WTC11 (cell line): Measurements from ENCODE around the gene TNFRSF4. TPM values are rescaled to one million over a fixed set of nuclear protein-coding genes. Genes with fewer than 3 reads are reported as not detected.
A peak's percentile ranks its signal among the peaks of the same experiment; 100 is the strongest.
"Not testable (repeated sequence)": the region's sequence is repeated elsewhere in the genome, so short reads cannot be mapped to it uniquely, and the experiment has no call there.

Experiments used
- ATAC-seq: fragments of 200-7000 bp; cut with Tn5 transposase; 2 replicates; pipeline ENCODE4 v1.10.0; 2021; ENCODE audit warnings: mild to moderate bottlenecking, moderate library complexity
- CTCF ChIA-PET: fragments of 300-600 bp; sonication (Branson Sonifier 250); formaldehyde crosslinking; loops from one replicate; lab custom pipeline; 2021; ENCODE audit warnings: antibody characterized with exemption; lab: Charles Lee
- POLR2A ChIA-PET: fragments of 350-600 bp; sonication (Branson Sonifier 250); formaldehyde crosslinking; loops from one replicate; lab custom pipeline; 2021; ENCODE audit warnings: antibody characterized with exemption; lab: Charles Lee
- DNase-seq: peaks from one replicate; pipeline ENCODE4 v3.0.0; 2021; ENCODE audit warnings: low spot score
- H3K27ac Mint-ChIP-seq: 2 replicates; pipeline ENCODE4 v1.8.0; 2021; ENCODE audit warnings: mixed read lengths
- H3K27me3 Mint-ChIP-seq: 2 replicates; pipeline ENCODE4 v1.8.0; 2021; ENCODE audit warnings: low read depth, mild to moderate bottlenecking, moderate library complexity, mixed read lengths
- H3K36me3 Mint-ChIP-seq: 2 replicates; pipeline ENCODE4 v1.8.0; 2021; ENCODE audit warnings: mixed read lengths
- H3K4me1 Mint-ChIP-seq: 2 replicates; pipeline ENCODE4 v1.8.0; 2022; ENCODE audit warnings: mixed read lengths
- H3K4me3 Mint-ChIP-seq: 2 replicates; pipeline ENCODE4 v1.8.0; 2021; ENCODE audit warnings: mild to moderate bottlenecking, moderate library complexity, mixed read lengths
- H3K9me3 Mint-ChIP-seq: 2 replicates; pipeline ENCODE4 v1.8.0; 2021; ENCODE audit warnings: mixed read lengths
- AR ChIP-seq: fragments of 250-450 bp; sonication (Bioruptor Pico); IDR thresholded peaks from 2 replicates; pipeline ENCODE4 v1.9.0; 2021; ENCODE audit warnings: mild to moderate bottlenecking
- ATF1 ChIP-seq: sonication (generic); formaldehyde crosslinking; IDR thresholded peaks from 2 replicates; pipeline ENCODE4 v1.8.1; 2023; ENCODE audit warnings: mild to moderate bottlenecking, moderate library complexity, missing genetic modification reagents
- E2F5 ChIP-seq: sonication (generic); formaldehyde crosslinking; IDR thresholded peaks from 2 replicates; pipeline ENCODE4 v1.8.1; 2022; ENCODE audit warnings: mild to moderate bottlenecking, moderate library complexity, missing genetic modification reagents
- ELF4 ChIP-seq: sonication (generic); formaldehyde crosslinking; IDR thresholded peaks from 2 replicates; pipeline ENCODE4 v1.8.1; 2022; ENCODE audit warnings: low read depth, mild to moderate bottlenecking, moderate library complexity, missing genetic modification reagents
- EMX1 ChIP-seq: fragments of 250-450 bp; sonication (Bioruptor Pico); IDR thresholded peaks from 2 replicates; pipeline ENCODE4 v1.8.0; 2021; ENCODE audit warnings: mild to moderate bottlenecking
- ETV6 ChIP-seq: sonication (generic); formaldehyde crosslinking; IDR thresholded peaks from 2 replicates; pipeline ENCODE4 v1.8.1; 2022; ENCODE audit warnings: mild to moderate bottlenecking, missing genetic modification reagents
- FOXJ3 ChIP-seq: sonication (generic); formaldehyde crosslinking; IDR thresholded peaks from 2 replicates; pipeline ENCODE4 v1.9.0; 2021; ENCODE audit warnings: missing genetic modification reagents, mild to moderate bottlenecking, borderline replicate concordance
- FOXK1 ChIP-seq: sonication (generic); formaldehyde crosslinking; IDR thresholded peaks from 2 replicates; pipeline ENCODE4 v1.8.0; 2022; ENCODE audit warnings: mild to moderate bottlenecking, moderate library complexity, missing genetic modification reagents
- FOXP1 ChIP-seq: sonication (generic); formaldehyde crosslinking; IDR thresholded peaks from 2 replicates; pipeline ENCODE4 v1.8.0; 2022; ENCODE audit warnings: missing genetic modification reagents, mild to moderate bottlenecking, moderate library complexity, borderline replicate concordance
- GRHL2 ChIP-seq: fragments of 250-450 bp; sonication (Bioruptor Pico); IDR thresholded peaks from 2 replicates; pipeline ENCODE4 v1.8.0; 2022; ENCODE audit warnings: mild to moderate bottlenecking, moderate library complexity; ENCODE audit not compliant: insufficient replicate concordance, severe bottlenecking
- IRF1 ChIP-seq: sonication (generic); formaldehyde crosslinking; IDR thresholded peaks from 2 replicates; pipeline ENCODE4 v1.8.0; 2023; ENCODE audit warnings: missing genetic modification reagents
- MXD4 ChIP-seq: fragments of 250-450 bp; sonication (Bioruptor Pico); IDR thresholded peaks from 2 replicates; pipeline ENCODE4 v1.8.0; 2021; ENCODE audit warnings: mild to moderate bottlenecking, moderate library complexity, borderline replicate concordance
- MYBL2 ChIP-seq: sonication (generic); formaldehyde crosslinking; IDR thresholded peaks from 2 replicates; pipeline ENCODE4 v1.8.1; 2023; ENCODE audit warnings: mild to moderate bottlenecking, moderate library complexity, missing genetic modification reagents
- NFYB ChIP-seq: sonication (generic); formaldehyde crosslinking; conservative IDR thresholded peaks from 2 replicates; pipeline ENCODE4 v1.8.0; 2022; ENCODE audit warnings: low read depth, missing genetic modification reagents
- NR2C2 ChIP-seq: sonication (generic); formaldehyde crosslinking; IDR thresholded peaks from 2 replicates; pipeline ENCODE4 v1.8.0; 2022; ENCODE audit warnings: mild to moderate bottlenecking, missing genetic modification reagents
- TEAD1 ChIP-seq: sonication (generic); formaldehyde crosslinking; IDR thresholded peaks from 2 replicates; pipeline ENCODE4 v1.8.0; 2022; ENCODE audit warnings: mild to moderate bottlenecking, missing genetic modification reagents
- TEAD4 ChIP-seq: sonication (generic); formaldehyde crosslinking; IDR thresholded peaks from 2 replicates; pipeline ENCODE4 v1.8.0; 2022; ENCODE audit warnings: mild to moderate bottlenecking, missing genetic modification reagents
- ZNF423 ChIP-seq: fragments of 250-450 bp; sonication (Bioruptor Pico); IDR thresholded peaks from 2 replicates; pipeline ENCODE4 v2.1.2; 2022; ENCODE audit warnings: mild to moderate bottlenecking, moderate library complexity
- ZNF512 ChIP-seq: sonication (generic); formaldehyde crosslinking; IDR thresholded peaks from 2 replicates; pipeline ENCODE4 v1.8.1; 2022; ENCODE audit warnings: missing genetic modification reagents, borderline replicate concordance
- ZNF532 ChIP-seq: fragments of 250-450 bp; sonication (Bioruptor Pico); IDR thresholded peaks from 2 replicates; pipeline ENCODE4 v1.9.0; 2021; ENCODE audit warnings: mild to moderate bottlenecking, borderline replicate concordance
- total RNA-seq: library from RNA; stranded (reverse); gene quantifications from 3 replicates; pipeline ENCODE4 v1.2.3, GENCODE V29; 2021

Gene TNFRSF4
- total RNA-seq, 1 experiment from 2014 or later = 0.33 TPM

GRCh38 chr1:1176931-1177330 is 37.0 kb downstream of the TNFRSF4 start:
- no peak overlapping the region for H3K4me3 Mint-ChIP-seq

GRCh38 chr1:1176063-1176761 is 37.7 kb downstream of the TNFRSF4 start:
- H3K9me3 Mint-ChIP-seq, H3K36me3 Mint-ChIP-seq, POLR2A ChIA-PET, H3K4me3 Mint-ChIP-seq, H3K27ac Mint-ChIP-seq: not testable (repeated sequence)
- DNase-seq (peak; percentile 66), ATAC-seq (peak; percentile 46)
- Mint-ChIP-seq H3K27me3 (peaks cover 19% of the 10 kb centered on the region), H3K4me1 (peaks cover 16% of the 10 kb centered on the region)
- CTCF ChIA-PET = interaction anchor here (2.8 kb wide), 1 partner anchor 30 kb away, joined by 13 read pairs; the partner anchor contains the start of gene TNFRSF18
- TF ChIP-seq TEAD1 (peak; percentile 55; the same call in 1 of the 2 replicates), TEAD4 (CRISPR knock-in tag) (peak; percentile 72; the same call in 1 of the 2 replicates), ZNF423 (CRISPR knock-in tag) (0 out of 2 replicates have a peak, but pooled peaks have one; percentile 53)
- TF ChIP-seq, all 79 proteins: peak for 3; not testable (repeated sequence) for 76

More at GRCh38 chr1:1176931-1177330, 37.0 kb downstream of the TNFRSF4 start:
- Mint-ChIP-seq H3K36me3 (no peaks in the 10 kb centered on the region), H3K9me3 (no peaks in the 10 kb centered on the region), H3K4me1 (peaks cover 16% of the 10 kb centered on the region), H3K27me3 (peaks cover 19% of the 10 kb centered on the region), H3K27ac (peak overlapping the region; percentile 88)
- ChIA-PET CTCF (no interaction called here), POLR2A (no interaction called here)
- ATAC-seq (no peak), DNase-seq (no peak)
- TF ChIP-seq IRF1 (CRISPR knock-in tag) (no peak), ZNF532 (no peak), ATF1 (no peak), FOXK1 (CRISPR knock-in tag) (no peak)

GRCh38 chr1:1175221-1176062 is 38.5 kb downstream of the TNFRSF4 start:
- H3K27ac Mint-ChIP-seq = no peak overlapping the region
- H3K27me3 Mint-ChIP-seq = peaks cover 19% of the 10 kb centered on the region
- H3K4me1 Mint-ChIP-seq = peaks cover 16% of the 10 kb centered on the region
- POLR2A ChIA-PET = no interaction called here
- no peaks in the 10 kb centered on the region for H3K36me3 Mint-ChIP-seq
- peak; percentile 7 for DNase-seq
- H3K4me3 Mint-ChIP-seq = no peak overlapping the region
- no peaks in the 10 kb centered on the region for H3K9me3 Mint-ChIP-seq
- CTCF ChIA-PET = interaction anchor here (0.6 to 2.8 kb wide), 5 partner anchors 17 to 632 kb away, joined by 3 to 13 read pairs (median 9); partner anchors contain the start of gene TNFRSF18
- ATAC-seq = no peak
- TF ChIP-seq MYBL2 (CRISPR knock-in tag) (no peak), EMX1 (CRISPR knock-in tag) (no peak), ETV6 (no peak), NR2C2 (CRISPR knock-in tag) (no peak), MXD4 (CRISPR knock-in tag) (no peak), FOXP1 (CRISPR knock-in tag) (no peak), ELF4 (CRISPR knock-in tag) (no peak), TEAD4 (CRISPR knock-in tag) (no peak), NFYB (CRISPR knock-in tag) (no peak), ZNF512 (CRISPR knock-in tag) (no peak), AR (CRISPR knock-in tag) (no peak), FOXJ3 (CRISPR knock-in tag) (no peak), GRHL2 (CRISPR knock-in tag) (no peak), E2F5 (CRISPR knock-in tag) (no peak)
